RWPE1 (cell line): ENCODE results near the gene OPTC.

Source experiments
- CTCF ChIA-PET: fragments of 350-600 bp; sonication (Branson Sonifier 250); formaldehyde crosslinking; extraction: SDS; loops from one replicate; lab custom pipeline; 2021; lab: Yijun Ruan, JAX
- POLR2A ChIA-PET: fragments of 400-600 bp; formaldehyde crosslinking; extraction: SDS; loops from one replicate; lab custom pipeline; 2020; ENCODE audit warnings: antibody characterized with exemption; ENCODE audit not compliant: low non-redundant PET; lab: Yijun Ruan, JAX
- DNase-seq: peaks from one replicate; pipeline ENCODE4 v3.0.0; 2012; ENCODE audit warnings: low spot score
- H3K27ac ChIP-seq: fragments of 450-650 bp; 2 replicates; pipeline ENCODE4 v1.5.1; 2017
- TF ChIP-seq, protein P1 (sequence below): fragments of 450-650 bp; conservative IDR thresholded peaks from 2 replicates; pipeline ENCODE4 v1.5.1; 2017; ENCODE audit warnings: low read depth, mild to moderate bottlenecking

Gene OPTC

DNA sequence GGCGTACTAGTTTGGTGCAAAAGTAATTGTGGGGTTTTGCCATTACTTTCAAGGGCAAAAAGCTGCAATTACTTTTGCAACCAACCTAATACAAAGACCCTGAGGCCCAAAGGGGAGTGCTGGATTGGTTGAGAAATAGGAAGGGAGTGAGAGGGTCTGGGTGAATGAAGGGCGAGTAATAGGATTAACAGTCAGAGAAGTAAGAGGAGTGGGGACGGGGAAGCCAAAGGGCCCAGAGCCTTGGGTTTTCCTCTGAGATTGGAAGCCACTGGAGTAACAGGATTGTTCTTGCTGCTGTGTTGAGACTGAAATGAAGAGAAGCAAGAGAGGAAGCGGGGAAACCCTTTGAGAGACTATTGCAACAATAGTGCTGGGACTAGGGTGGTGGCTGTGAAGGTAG is 37.4 kb upstream of the OPTC start:
- POLR2A ChIA-PET = no interaction called here
- TF ChIP-seq, protein P1, sequence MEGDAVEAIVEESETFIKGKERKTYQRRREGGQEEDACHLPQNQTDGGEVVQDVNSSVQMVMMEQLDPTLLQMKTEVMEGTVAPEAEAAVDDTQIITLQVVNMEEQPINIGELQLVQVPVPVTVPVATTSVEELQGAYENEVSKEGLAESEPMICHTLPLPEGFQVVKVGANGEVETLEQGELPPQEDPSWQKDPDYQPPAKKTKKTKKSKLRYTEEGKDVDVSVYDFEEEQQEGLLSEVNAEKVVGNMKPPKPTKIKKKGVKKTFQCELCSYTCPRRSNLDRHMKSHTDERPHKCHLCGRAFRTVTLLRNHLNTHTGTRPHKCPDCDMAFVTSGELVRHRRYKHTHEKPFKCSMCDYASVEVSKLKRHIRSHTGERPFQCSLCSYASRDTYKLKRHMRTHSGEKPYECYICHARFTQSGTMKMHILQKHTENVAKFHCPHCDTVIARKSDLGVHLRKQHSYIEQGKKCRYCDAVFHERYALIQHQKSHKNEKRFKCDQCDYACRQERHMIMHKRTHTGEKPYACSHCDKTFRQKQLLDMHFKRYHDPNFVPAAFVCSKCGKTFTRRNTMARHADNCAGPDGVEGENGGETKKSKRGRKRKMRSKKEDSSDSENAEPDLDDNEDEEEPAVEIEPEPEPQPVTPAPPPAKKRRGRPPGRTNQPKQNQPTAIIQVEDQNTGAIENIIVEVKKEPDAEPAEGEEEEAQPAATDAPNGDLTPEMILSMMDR = no peak
- no peak overlapping the region for H3K27ac ChIP-seq
- DNase-seq = no peak
- CTCF ChIA-PET = interaction anchor here (0.9 kb wide), 1 partner anchor 10 kb away, joined by 3 read pairs; no protein-coding TSS in a partner anchor

DNA sequence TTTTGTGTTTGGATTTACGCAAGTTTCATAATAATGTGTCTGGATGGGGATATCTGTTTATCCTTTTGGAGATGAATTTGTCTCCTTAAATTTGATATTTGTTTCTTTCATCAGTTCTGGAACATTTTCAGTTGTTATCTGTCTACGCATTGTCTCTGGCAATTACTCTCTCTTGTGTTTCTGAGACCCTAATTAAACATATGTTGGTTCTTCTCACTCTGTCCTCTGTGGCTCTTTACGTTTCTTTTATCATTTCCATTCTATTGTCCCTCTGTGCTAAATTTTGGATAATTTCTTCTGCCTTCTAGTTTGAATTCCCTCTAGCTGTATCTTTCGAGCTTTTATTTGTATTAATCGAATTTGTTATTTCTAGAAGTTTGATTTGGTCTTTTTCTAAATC is 35.9 kb upstream of the OPTC start:
- DNase-seq = no peak
- ChIA-PET CTCF (interaction anchor here (1.0 kb wide), 1 partner anchor 191 kb away, joined by 4 read pairs; no protein-coding TSS in a partner anchor), POLR2A (no interaction called here)
- no peak overlapping the region for H3K27ac ChIP-seq
- TF ChIP-seq, protein P1 = no peak

DNA sequence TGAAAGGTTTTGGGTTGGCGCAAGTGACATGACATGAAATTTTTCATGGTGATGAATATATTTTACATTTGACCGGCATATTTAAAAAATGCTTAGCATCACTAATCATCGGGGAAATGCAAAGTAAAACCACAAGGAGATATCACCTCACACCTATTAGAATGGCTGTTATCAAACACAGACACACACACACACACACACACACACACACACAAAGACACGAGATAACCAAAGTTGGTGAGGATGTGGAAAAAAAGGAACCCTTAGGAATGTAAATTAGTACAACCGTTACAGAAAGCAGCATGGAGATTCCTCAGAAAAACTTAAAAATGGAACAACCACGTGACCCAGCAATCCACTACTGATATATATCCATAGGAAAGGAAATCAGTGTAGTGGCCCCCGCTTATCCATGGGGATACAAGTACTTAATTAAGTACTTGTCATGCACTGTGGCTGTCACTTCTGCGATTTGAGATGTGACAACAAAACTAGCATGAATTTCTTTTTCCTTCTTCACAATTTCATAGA is 34.2 kb upstream of the OPTC start:
- no peak for DNase-seq
- TF ChIP-seq, protein P1 = no peak
- no peak overlapping the region for H3K27ac ChIP-seq
- ChIA-PET POLR2A (no interaction called here), CTCF (interaction anchor here (0.6 to 0.7 kb wide), 2 partner anchors 244 to 1923 kb away, joined by 3 read pairs; no protein-coding TSS in a partner anchor)

DNA sequence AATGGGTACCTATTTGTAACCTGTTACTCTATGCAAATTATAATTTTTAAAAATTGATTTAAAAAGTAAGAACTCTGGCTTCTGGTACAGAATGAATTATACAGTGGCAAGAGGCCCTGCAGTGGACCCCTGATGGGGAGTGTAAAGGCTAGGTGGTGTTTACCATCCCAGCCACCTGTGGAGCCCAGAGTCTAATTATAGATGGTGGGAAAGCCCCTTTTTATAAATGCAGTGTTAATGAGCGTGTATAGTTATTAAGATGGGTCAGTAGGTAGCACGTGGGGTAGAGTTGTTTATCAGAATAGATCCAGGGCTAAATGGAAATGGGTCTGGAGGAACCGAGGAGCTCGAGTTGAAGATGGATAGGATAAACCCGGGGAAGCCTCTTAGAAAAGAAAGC is 32.2 kb upstream of the OPTC start:
- no peak overlapping the region for H3K27ac ChIP-seq
- POLR2A ChIA-PET = no interaction called here
- CTCF ChIA-PET = interaction anchor here (0.6 to 0.8 kb wide), 3 partner anchors 14 to 406 kb away, joined by 3 to 7 read pairs (median 3); no protein-coding TSS in a partner anchor
- DNase-seq = no peak
- TF ChIP-seq, protein P1 = no peak

DNA sequence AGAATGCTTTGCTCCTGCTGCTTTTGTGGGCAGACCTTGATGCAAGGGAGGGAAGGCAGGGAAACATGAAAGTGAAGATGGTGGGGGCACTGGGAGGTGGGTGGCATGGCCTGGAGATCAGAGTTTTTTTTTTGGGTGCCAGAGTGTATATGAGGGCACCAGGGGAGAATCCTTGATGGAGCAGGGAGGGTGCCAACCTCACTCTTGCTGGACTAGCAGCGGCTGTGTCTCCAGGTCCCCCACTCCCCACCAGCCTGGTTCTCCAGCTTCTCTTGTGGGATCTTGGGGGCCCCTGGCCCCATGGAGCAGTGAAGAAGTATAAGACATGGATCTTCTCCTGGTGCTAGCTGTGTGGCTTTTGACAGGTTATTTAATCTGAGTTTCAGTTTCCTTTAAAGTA is 31.8 kb upstream of the OPTC start:
- TF ChIP-seq, protein P1 = no peak
- no peak overlapping the region for H3K27ac ChIP-seq
- ChIA-PET POLR2A (no interaction called here), CTCF (interaction anchor here (0.6 to 0.7 kb wide), 3 partner anchors 42 to 406 kb away, joined by 3 to 8 read pairs (median 7); no protein-coding TSS in a partner anchor)
- no peak for DNase-seq

DNA sequence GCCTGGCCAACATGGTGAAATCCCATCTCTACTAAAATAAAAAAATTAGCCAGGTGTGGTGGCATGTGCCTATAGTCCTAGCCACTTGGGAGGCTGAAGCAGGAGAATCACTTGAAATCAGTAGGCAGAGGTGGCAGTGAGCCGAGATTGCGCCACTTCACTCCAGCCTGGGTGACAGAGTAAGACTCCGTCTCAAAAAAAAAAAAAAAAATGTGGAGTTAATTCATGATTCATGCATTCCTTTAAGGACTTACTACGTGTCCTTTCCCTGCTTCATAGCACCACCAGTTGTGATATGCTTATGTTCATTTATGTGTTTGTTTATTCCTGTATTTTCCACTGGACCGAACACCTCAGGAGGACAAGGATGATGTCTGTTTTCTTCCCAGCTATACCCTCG is 31.1 kb upstream of the OPTC start:
- peak; percentile 72 for DNase-seq
- H3K27ac ChIP-seq = no peak overlapping the region
- CTCF ChIA-PET = no interaction called here
- TF ChIP-seq, protein P1 = no peak
- POLR2A ChIA-PET = no interaction called here
